Measurements from ENCODE around the gene RILPL1.

GRCh38 chr12:123532019-123532418 is 1.5 kb downstream of the RILPL1 start:
- TF ChIP-seq, protein P1, sequence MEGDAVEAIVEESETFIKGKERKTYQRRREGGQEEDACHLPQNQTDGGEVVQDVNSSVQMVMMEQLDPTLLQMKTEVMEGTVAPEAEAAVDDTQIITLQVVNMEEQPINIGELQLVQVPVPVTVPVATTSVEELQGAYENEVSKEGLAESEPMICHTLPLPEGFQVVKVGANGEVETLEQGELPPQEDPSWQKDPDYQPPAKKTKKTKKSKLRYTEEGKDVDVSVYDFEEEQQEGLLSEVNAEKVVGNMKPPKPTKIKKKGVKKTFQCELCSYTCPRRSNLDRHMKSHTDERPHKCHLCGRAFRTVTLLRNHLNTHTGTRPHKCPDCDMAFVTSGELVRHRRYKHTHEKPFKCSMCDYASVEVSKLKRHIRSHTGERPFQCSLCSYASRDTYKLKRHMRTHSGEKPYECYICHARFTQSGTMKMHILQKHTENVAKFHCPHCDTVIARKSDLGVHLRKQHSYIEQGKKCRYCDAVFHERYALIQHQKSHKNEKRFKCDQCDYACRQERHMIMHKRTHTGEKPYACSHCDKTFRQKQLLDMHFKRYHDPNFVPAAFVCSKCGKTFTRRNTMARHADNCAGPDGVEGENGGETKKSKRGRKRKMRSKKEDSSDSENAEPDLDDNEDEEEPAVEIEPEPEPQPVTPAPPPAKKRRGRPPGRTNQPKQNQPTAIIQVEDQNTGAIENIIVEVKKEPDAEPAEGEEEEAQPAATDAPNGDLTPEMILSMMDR (IDR thresholded peaks at IDR 0.05; ENCODE audit: poor library complexity) = no peak
- no peak for TF ChIP-seq EZH2 (IDR thresholded peaks at IDR 0.05; ENCODE audit: borderline replicate concordance)

Measured in hepatocyte (in vitro differentiated cells).